NCI-H446 (cell line): Measurements from ENCODE around the gene COL24A1.
"Not testable (repeated sequence)": the region's sequence is repeated elsewhere in the genome, so short reads cannot be mapped to it uniquely, and the experiment has no call there.

Source experiments
- DNase-seq, 2 experiments: peaks; one replicate each; lab custom pipeline; 2025; lab: John Stamatoyannopoulos, UW

Gene COL24A1

DNA sequence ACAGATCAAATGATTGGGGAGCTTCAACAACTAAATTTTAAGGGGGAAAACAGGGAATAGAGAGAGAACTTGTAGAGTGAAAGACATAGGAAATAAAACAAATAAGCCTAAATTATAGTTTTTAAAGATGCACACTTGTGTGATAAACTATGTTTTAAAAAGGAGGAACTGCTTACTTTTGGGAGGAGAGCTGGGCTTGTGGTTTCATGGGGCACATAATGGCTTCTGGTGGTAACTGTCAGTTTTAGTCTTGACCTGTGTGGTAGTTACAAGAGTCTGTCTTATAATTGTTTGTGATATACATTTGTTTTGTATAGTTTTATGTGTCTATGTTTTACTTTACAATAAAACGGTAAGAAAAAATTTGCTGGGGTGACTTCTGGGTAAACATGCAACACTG is 165.3 kb downstream of the COL24A1 start:
- no peak for DNase-seq

GRCh38 chr1:85984636-85985035 is 171.9 kb downstream of the COL24A1 start:
- no peak for DNase-seq

GRCh38 chr1:85983316-85983715 is 173.3 kb downstream of the COL24A1 start:
- DNase-seq, result no peak

DNA sequence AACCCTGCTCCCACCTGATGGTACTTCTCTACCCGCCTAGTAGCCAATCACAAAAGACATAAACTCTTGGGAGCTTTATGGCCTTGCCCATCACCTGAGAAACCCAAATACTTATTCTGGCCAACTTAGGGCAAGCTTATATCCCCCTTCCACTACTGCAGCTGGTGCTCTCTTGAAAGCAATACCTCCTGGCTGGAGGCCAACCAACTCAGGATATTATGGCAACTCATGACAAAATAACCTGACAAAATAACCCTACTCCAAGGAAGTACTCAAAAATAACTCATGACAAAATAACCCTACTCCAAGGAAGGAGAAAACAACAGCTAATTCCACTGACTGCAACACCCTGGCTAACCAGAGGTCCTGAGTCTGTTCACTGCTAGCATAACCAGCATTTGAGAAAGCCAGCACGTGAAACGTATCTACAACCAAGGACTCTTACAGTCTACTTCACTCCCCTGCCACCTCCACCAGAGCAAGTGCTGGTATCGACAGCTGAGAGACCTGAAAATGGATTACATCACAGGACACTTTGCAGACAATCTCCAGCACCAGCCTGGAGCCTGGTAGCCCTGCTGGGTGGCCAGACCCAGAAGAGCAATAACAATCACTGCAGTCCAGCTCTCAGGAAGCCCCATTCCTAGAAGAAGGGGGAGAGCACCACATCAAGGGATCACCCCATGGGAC is 179.9 kb downstream of the COL24A1 start:
- no peak for DNase-seq

- DNase-seq, result no peak
Measured at GRCh38 chr1:85975912-85976371, 180.6 kb downstream of the COL24A1 start.

GRCh38 chr1:85962457-85962856 is 194.1 kb downstream of the COL24A1 start:
- DNase-seq, result no peak

DNA sequence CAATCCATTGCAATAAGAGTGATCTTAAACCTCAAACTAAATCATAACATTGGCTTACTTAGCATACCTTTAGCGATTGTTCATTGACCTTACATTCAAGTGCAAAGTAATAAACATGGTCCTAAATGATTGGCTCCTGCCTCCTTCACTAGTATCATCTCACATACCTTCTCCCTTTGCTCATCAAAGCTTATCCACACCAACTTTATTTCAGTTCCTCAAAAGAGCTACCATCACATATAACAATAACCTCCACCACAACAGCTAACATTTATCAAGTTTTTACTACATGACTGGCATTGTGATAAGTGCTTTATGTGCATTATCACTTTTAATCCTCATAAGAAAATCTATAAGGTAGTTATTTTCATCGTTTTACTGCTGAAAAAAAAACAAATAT is 198.8 kb downstream of the COL24A1 start:
- no peak for DNase-seq

GRCh38 chr1:85955218-85955617 is 201.4 kb downstream of the COL24A1 start:
- not testable (repeated sequence) for DNase-seq

DNA sequence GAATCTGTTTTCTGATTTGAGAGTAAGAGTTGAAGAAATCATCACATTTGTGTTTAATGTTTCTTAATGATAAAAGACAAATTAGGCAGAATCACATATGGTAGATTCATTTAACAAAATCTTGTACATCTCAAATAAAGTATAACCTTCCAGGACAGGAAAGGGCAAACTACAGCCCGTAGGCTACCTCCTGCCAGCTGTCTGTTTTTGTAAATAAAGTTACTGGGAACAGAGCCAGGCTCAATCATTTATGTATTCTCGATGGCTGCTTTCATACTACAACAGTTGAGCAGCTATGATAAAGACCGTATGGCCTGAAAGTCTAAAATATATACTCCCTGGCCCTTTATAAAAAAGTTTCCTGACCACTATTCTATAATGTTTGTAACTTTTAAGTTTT is 204.1 kb downstream of the COL24A1 start:
- DNase-seq, result peak; percentile 17 to 56

- DNase-seq, result no peak
Measured at GRCh38 chr1:85947186-85947585, 209.4 kb downstream of the COL24A1 start.

DNA sequence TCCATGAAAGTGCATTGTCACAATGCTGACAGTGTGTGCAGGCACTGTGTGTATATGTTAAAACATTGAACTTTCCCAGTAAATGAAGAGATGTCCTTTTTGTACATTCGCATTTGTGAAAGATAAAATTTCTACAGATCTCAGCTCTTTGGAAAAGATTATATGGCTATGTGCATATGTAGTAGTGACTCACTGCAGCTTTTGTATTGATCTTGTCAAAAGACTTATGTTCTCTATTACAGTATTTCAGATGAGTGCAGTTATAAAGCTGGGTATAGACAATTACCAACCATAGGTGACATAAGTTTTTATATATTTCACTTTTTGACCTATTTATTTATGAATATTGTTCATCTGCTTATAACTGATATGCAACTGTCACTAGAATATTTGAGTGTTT is 212.6 kb downstream of the COL24A1 start:
- DNase-seq, result no peak

- no peak for DNase-seq
Measured at GRCh38 chr1:85943526-85943925, 213.0 kb downstream of the COL24A1 start.

GRCh38 chr1:85940656-85941306 is 215.8 kb downstream of the COL24A1 start:
- no peak for DNase-seq

DNA sequence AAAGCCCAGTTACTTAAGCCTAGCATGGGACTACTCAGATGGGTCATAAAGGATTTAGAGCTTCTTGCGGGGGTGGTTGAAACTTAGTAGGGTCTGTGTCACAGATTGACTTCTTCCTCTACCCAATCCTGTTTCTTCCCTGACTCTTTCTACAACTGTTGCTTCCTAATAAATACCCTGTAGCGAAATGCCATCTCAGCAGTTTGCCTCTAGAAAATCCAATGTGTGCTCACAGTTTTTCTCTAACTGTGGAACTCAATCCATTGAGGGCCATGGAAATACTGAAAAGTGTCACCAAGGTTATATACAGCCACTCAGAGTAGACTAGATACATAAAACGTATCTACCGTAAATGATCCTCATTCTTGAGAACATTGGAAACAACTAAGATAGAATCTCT is 217.7 kb downstream of the COL24A1 start:
- no peak for DNase-seq

- DNase-seq, result no peak
Measured at GRCh38 chr1:85936470-85936869, 220.1 kb downstream of the COL24A1 start.

GRCh38 chr1:85936057-85936456 is 220.5 kb downstream of the COL24A1 start:
- no peak for DNase-seq

DNA sequence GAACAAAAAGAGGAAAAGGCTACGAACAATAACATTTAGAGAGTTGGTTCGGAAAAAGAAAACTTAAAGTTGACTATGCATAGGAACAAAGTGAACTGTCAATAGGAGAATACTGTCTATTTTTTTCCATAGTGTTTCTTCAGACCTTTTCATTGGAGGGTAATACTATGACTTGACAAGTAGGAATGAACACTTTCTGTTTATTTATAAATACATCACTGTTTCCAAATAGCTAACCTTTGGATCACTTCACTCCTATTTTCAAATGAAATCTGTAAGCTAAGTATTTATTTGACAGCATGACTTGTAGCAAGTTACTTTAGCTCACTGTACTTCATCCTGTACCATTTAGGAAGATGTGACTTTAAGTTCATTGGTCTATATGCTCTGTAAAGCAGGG is 221.3 kb downstream of the COL24A1 start:
- DNase-seq, result no peak

DNA sequence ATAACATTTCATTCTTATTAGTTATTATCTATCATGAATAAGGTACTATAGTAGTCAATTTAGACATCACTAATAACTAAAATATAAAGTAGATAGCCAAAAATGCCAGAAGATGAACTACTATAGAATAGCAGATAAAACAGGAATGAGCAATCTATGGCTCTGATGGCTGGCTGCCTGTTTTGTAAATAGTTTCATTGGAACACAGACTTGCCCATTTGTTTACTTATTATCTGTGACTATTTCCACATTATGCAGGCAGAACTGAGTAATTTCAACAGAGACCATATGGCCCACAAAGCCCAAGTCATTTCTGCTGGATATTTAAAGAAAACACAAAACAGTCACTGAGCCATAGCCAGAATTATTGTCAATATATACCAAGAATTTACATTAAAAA is 222.1 kb downstream of the COL24A1 start:
- no peak for DNase-seq

DNA sequence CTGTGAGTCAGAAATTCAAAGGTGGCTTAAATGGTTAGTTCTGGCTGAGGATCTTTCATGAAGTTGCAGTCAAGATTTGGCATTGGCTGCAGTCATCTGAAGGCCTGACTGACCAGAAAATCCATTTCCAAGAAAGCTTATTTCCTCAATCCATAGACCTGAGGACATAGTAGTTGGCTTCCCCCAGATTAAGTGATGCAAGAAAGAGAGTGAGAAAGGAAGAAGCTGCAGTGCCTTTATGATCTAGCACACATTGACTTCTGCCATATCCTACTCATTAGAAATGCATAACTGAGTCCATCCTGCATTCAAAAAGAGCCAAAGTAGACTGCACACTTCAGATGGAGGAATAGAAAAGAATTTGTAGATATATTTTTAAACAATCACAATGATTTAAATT is 222.6 kb downstream of the COL24A1 start:
- DNase-seq, result no peak

DNA sequence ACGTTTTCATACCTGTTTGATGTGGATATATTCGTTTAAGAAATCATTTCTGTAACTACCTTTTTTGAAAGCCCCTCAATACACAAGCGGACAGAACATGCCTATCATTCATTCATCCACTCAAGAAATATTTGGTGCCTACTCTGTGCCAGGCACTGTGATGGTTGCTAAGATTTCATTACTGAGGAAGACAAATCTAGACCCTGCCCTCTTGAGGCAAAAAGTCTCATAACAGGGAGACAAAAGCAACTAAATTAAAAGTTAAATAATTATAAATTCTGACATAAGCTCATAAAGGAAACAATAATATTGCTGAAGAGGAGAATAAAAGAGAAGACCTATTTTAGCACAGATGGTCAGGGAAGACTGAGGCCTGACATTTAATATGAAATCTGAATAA is 244.8 kb downstream of the COL24A1 start:
- peak in 1 of 2 experiments; percentile 7 for DNase-seq

GRCh38 chr1:85900921-85901320 is 255.7 kb downstream of the COL24A1 start:
- DNase-seq, result no peak

DNA sequence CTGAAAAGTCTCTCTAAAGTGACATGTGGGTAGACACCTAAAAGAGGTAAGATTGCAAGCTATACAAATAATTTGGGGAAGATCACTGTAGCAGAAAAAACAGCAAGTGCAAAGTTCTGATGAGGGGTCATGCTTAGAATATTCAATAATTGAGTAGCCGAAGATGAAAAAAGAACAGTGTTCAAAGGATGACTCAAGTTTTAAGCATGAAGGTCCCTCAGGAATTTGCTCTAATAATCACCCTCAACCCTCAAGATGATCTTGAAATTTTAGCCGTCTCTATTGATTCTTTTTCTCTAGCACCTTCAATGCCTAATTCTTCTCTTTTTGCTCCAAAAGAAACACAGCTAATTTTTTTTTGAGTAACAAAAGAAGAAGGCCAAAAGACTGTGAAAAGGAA is 257.7 kb downstream of the COL24A1 start:
- DNase-seq, result no peak

- DNase-seq, result peak; percentile 0 to 45
Measured at GRCh38 chr1:85894651-85895050, 261.9 kb downstream of the COL24A1 start.

DNA sequence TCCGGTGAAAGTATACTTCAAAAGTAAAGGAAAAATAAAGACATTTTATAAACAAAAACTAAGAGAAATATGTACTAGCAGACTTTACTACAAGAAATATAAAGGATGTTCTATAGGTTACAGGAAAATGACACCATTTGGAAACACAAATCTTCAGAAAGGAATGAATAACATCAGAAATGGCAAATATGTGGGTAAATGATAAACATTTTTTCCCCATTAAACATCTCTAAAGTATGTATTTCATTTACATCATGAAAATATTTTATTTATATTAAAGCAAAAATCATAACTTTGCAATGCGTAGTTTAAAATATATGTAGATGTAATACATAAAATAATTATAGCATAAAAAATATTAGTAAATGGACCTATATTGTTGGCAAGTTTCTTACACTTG is 264.2 kb downstream of the COL24A1 start:
- no peak for DNase-seq
